H9 (cell line): Measurements from ENCODE around the gene SMIM20. TPM values are rescaled to one million over a fixed set of nuclear protein-coding genes. Genes with fewer than 3 reads are reported as not detected.

Experiments
- DNase-seq: peaks from one replicate; pipeline ENCODE4 v3.0.0-alpha.2; 2017
- H2AFZ ChIP-seq: one replicate; pipeline ENCODE4 v1.6.1; 2013; ENCODE audit warnings: mild to moderate bottlenecking, low read length, control low read depth, moderate library complexity
- H2AK5ac ChIP-seq: 2 replicates; pipeline ENCODE4 v1.6.1; 2013; ENCODE audit warnings: low read length, control low read depth, mixed read lengths; ENCODE audit not compliant: insufficient read length
- H2BK120ac ChIP-seq: one replicate; pipeline ENCODE4 v1.6.1; 2013; ENCODE audit warnings: low read depth, mild to moderate bottlenecking, low read length, control low read depth, inconsistent platforms; ENCODE audit not compliant: poor library complexity, severe bottlenecking
- H2BK12ac ChIP-seq: 2 replicates; pipeline ENCODE4 v1.6.1; 2013; ENCODE audit warnings: low read length, control low read depth, mixed read lengths, low read depth; ENCODE audit not compliant: insufficient read length
- H2BK15ac ChIP-seq: 2 replicates; pipeline ENCODE4 v1.6.1; 2013; ENCODE audit warnings: low read depth, low read length, control low read depth
- H2BK20ac ChIP-seq: one replicate; pipeline ENCODE4 v1.6.1; 2013; ENCODE audit warnings: low read depth, mild to moderate bottlenecking, low read length, control low read depth, inconsistent platforms; ENCODE audit not compliant: poor library complexity, severe bottlenecking
- H2BK5ac ChIP-seq: 2 replicates; pipeline ENCODE4 v1.6.1; 2013; ENCODE audit warnings: low read length, control low read depth, mixed read lengths; ENCODE audit not compliant: insufficient read length
- H3K14ac ChIP-seq: 2 replicates; pipeline ENCODE4 v1.6.1; 2013; ENCODE audit warnings: low read length, control low read depth; ENCODE audit not compliant: insufficient read depth
- H3K18ac ChIP-seq: 2 replicates; pipeline ENCODE4 v1.6.1; 2013; ENCODE audit warnings: low read depth, mild to moderate bottlenecking, mixed read lengths, low read length, control low read depth; ENCODE audit not compliant: insufficient read length
- H3K23ac ChIP-seq: 2 replicates; pipeline ENCODE4 v1.6.1; 2013; ENCODE audit warnings: low read length, control low read depth, mixed read lengths, low read depth; ENCODE audit not compliant: insufficient read length
- H3K23me2 ChIP-seq: 2 replicates; pipeline ENCODE4 v1.6.1; 2013; ENCODE audit warnings: low read depth, mild to moderate bottlenecking, mixed read lengths, low read length, control low read depth; ENCODE audit not compliant: insufficient read length, poor library complexity, severe bottlenecking
- H3K27ac ChIP-seq: 2 replicates; pipeline ENCODE4 v1.5.1; 2013; ENCODE audit warnings: low read length, control low read depth, mixed read lengths, low read depth; ENCODE audit not compliant: insufficient read length
- H3K27me3 ChIP-seq: 2 replicates; pipeline ENCODE4 v1.6.1; 2013; ENCODE audit warnings: low read length, control low read depth, inconsistent platforms; ENCODE audit not compliant: insufficient read depth
- H3K4ac ChIP-seq: 2 replicates; pipeline ENCODE4 v1.6.1; 2013; ENCODE audit warnings: low read depth, mild to moderate bottlenecking, control low read depth, inconsistent platforms, low read length, moderate library complexity
- H3K4me1 ChIP-seq: 2 replicates; pipeline ENCODE4 v1.6.1; 2013; ENCODE audit warnings: low read length, control low read depth, inconsistent platforms; ENCODE audit not compliant: insufficient read depth
- H3K4me2 ChIP-seq: 2 replicates; pipeline ENCODE4 v1.6.1; 2013; ENCODE audit warnings: low read length, control low read depth, mixed read lengths; ENCODE audit not compliant: insufficient read length, insufficient read depth
- H3K56ac ChIP-seq: 2 replicates; pipeline ENCODE4 v1.6.1; 2013; ENCODE audit warnings: low read depth, mild to moderate bottlenecking, mixed read lengths, low read length, control low read depth; ENCODE audit not compliant: insufficient read length
- H3K79me1 ChIP-seq: 2 replicates; pipeline ENCODE4 v1.6.1; 2013; ENCODE audit warnings: low read depth, mild to moderate bottlenecking, moderate library complexity, low read length, control low read depth, inconsistent platforms; ENCODE audit not compliant: insufficient read depth, poor library complexity, severe bottlenecking
- H3K79me2 ChIP-seq: 2 replicates; pipeline ENCODE4 v1.6.1; 2013; ENCODE audit warnings: low read length, control low read depth, inconsistent platforms; ENCODE audit not compliant: insufficient read depth
- H3K9ac ChIP-seq: 2 replicates; pipeline ENCODE4 v1.6.1; 2013; ENCODE audit warnings: low read length, control low read depth, mixed read lengths; ENCODE audit not compliant: insufficient read length; ENCODE audit errors: extremely low read depth
- H3K9me3 ChIP-seq: one replicate; pipeline ENCODE4 v1.6.1; 2013; ENCODE audit warnings: low read depth, low read length, inconsistent platforms; ENCODE audit not compliant: control insufficient read depth
- H3T11ph ChIP-seq: one replicate; pipeline ENCODE4 v1.6.1; 2013; ENCODE audit warnings: mild to moderate bottlenecking, low read length, control low read depth, inconsistent platforms
- H4K20me1 ChIP-seq: one replicate; pipeline ENCODE4 v1.6.1; 2013; ENCODE audit not compliant: control insufficient read depth, insufficient read length, insufficient read depth
- H4K5ac ChIP-seq: 2 replicates; pipeline ENCODE4 v1.6.1; 2013; ENCODE audit warnings: low read depth, mild to moderate bottlenecking, mixed read lengths, low read length, control low read depth; ENCODE audit not compliant: insufficient read length
- H4K8ac ChIP-seq: replicated peaks from 2 replicates; pipeline ENCODE4 v1.6.1; 2013; ENCODE audit warnings: low read length, control low read depth, mixed read lengths, low read depth; ENCODE audit not compliant: insufficient read length
- H4K91ac ChIP-seq: 2 replicates; pipeline ENCODE4 v1.6.1; 2013; ENCODE audit warnings: low read depth, mild to moderate bottlenecking, moderate library complexity, mixed read lengths, low read length, control low read depth; ENCODE audit not compliant: insufficient read length
- H3K27ac Mint-ChIP-seq, 3 experiments: 2 replicates in 2 of 3; 3 replicates in 1 of 3; pipeline ENCODE4 v1.8.0; 2020 to 2021; ENCODE audit warnings: mixed read lengths in 3 of 3, mild to moderate bottlenecking in 1 of 3, moderate library complexity in 1 of 3
- H3K27me3 Mint-ChIP-seq: 2 replicates; pipeline ENCODE4 v1.8.0; 2021; ENCODE audit warnings: low read depth, mild to moderate bottlenecking, moderate library complexity, mixed read lengths
- H3K36me3 Mint-ChIP-seq, 3 experiments: 2 replicates in 2 of 3; 3 replicates in 1 of 3; pipeline ENCODE4 v1.8.0; 2020 to 2021; ENCODE audit warnings: low read depth in 3 of 3, mixed read lengths in 3 of 3; ENCODE audit not compliant: insufficient read depth in 1 of 3
- H3K4me1 Mint-ChIP-seq, 2 experiments: 2 replicates each; pipeline ENCODE4 v1.8.0; 2020; ENCODE audit warnings: mixed read lengths in 2 of 2
- H3K4me3 Mint-ChIP-seq, 2 experiments: 2 replicates in 1 of 2; 3 replicates in 1 of 2; pipeline ENCODE4 v1.8.0; 2020 to 2021; ENCODE audit warnings: mild to moderate bottlenecking in 2 of 2, mixed read lengths in 2 of 2, moderate library complexity in 1 of 2
- H3K9me3 Mint-ChIP-seq, 2 experiments: 2 replicates in 1 of 2; 3 replicates in 1 of 2; pipeline ENCODE4 v1.8.0; 2020; ENCODE audit warnings: mild to moderate bottlenecking in 2 of 2, mixed read lengths in 2 of 2, moderate library complexity in 1 of 2
- CTCF ChIP-seq: fragments of 200-600 bp; sonication (generic); conservative IDR thresholded peaks from 3 replicates; pipeline ENCODE4 v1.8.0; 2021; ENCODE audit warnings: antibody characterized with exemption, mild to moderate bottlenecking
- WGBS: extraction: QIAGEN DNeasy Blood & Tissue Kit; methylation state at CpG from one replicate; pipeline ENCODE4 v1.1.7; 2013; ENCODE audit warnings: missing lambda C conversion rate, low lambda C conversion rate, mixed read lengths; ENCODE audit not compliant: insufficient read length; ENCODE audit errors: extremely low coverage; 5-methylcytosine and 5-hydroxymethylcytosine counted together
- total RNA-seq: library from RNA; stranded (reverse); gene quantifications from 2 replicates; pipeline ENCODE4 v1.2.1, GENCODE V29; 2021

SMIM20 gene
- total RNA-seq, 1 experiment from 2014 or later = 40.2 TPM

- no peak overlapping the region for H3T11ph ChIP-seq
- H3K14ac ChIP-seq = no peak overlapping the region
- peak overlapping the region; percentile 69 to 94 (median 84); a peak in 5 of 7 replicates for H3K27ac Mint-ChIP-seq
- peak overlapping the region; percentile 51 for H2BK120ac ChIP-seq
- no peak overlapping the region for H4K8ac ChIP-seq
- DNase-seq = no peak
- peaks cover 0 to 1% of the 10 kb centered on the region in 2 experiments; a peak in 1 of 5 replicates for H3K9me3 Mint-ChIP-seq
- no peak overlapping the region for H3K56ac ChIP-seq
- H3K27me3 Mint-ChIP-seq = peaks cover 6% of the 10 kb centered on the region; the same call in 1 of the 2 replicates
- H3K4ac ChIP-seq = no peak overlapping the region
- H3K27ac ChIP-seq = no peak overlapping the region
- H2BK12ac ChIP-seq = no peak overlapping the region
- no peaks in the 10 kb centered on the region for H3K79me2 ChIP-seq
- WGBS = no CpG with 5 or more reads among the region's 8 CpGs
- H4K20me1 ChIP-seq = no peaks in the 10 kb centered on the region
- no peak overlapping the region for H2BK5ac ChIP-seq
- no peak overlapping the region for H3K4me3 Mint-ChIP-seq
- H3K18ac ChIP-seq = no peak overlapping the region
- H3K27me3 ChIP-seq = no peaks in the 10 kb centered on the region
- no peaks in the 10 kb centered on the region for H3K9me3 ChIP-seq
- no peak overlapping the region for H2BK15ac ChIP-seq
- H3K23me2 ChIP-seq = no peaks in the 10 kb centered on the region
- no peak overlapping the region for H3K9ac ChIP-seq
- H4K5ac ChIP-seq = no peak overlapping the region
- H3K4me2 ChIP-seq = no peak overlapping the region
- no peak overlapping the region for H4K91ac ChIP-seq
- peaks cover 0 to 4% (median 0%) of the 10 kb centered on the region in 3 experiments; a peak in 2 of 7 replicates for H3K36me3 Mint-ChIP-seq
- peaks cover 21 to 22% of the 10 kb centered on the region in 2 experiments for H3K4me1 Mint-ChIP-seq
- H2AK5ac ChIP-seq = no peak overlapping the region
- H2AFZ ChIP-seq = peak overlapping the region; percentile 91
- H3K23ac ChIP-seq = no peak overlapping the region
- no peak overlapping the region for H2BK20ac ChIP-seq
- TF ChIP-seq CTCF = no peak
- no peaks in the 10 kb centered on the region for H3K79me1 ChIP-seq
- H3K4me1 ChIP-seq = peaks cover 5% of the 10 kb centered on the region; the same call in 1 of the 2 replicates
These were observed 64.3 kb downstream of the SMIM20 start for GRCh38 chr4:25978327-25978726.

Other genes with a start within 250 kb of the SMIM20 start
- 44.5 and 48.3 TPM in 2 replicates for gene SEL1L3, start 51.2 kb upstream of the SMIM20 start, total RNA-seq